HG03571 (cell line): Measurements from ENCODE around the gene ATP8B1.

Experiments
- ATAC-seq: cut with Tn5 transposase; IDR thresholded peaks from one replicate; pipeline ENCODE4 v1.9.1; 2021; ENCODE audit not compliant: unreplicated experiment

The ATP8B1 gene

GRCh38 chr18:57819671-57820460, 16.8 kb upstream of the ATP8B1 start:
- ATAC-seq = no peak

- ATAC-seq = no peak
Measured at GRCh38 chr18:57819119-57819518, 16.0 kb upstream of the ATP8B1 start.

GRCh38 chr18:57816208-57816954, 13.3 kb upstream of the ATP8B1 start:
- ATAC-seq = no peak

GRCh38 chr18:57814555-57814954, 11.4 kb upstream of the ATP8B1 start:
- ATAC-seq = no peak

- no peak for ATAC-seq
Measured at GRCh38 chr18:57813245-57813644, 10.1 kb upstream of the ATP8B1 start.

- ATAC-seq = no peak
Measured at GRCh38 chr18:57812126-57812477, 9.0 kb upstream of the ATP8B1 start.

- ATAC-seq = no peak
Measured at GRCh38 chr18:57811477-57812125, 8.5 kb upstream of the ATP8B1 start.

GRCh38 chr18:57809190-57809589, 6.1 kb upstream of the ATP8B1 start:
- ATAC-seq = no peak

GRCh38 chr18:57807336-57808117, 4.4 kb upstream of the ATP8B1 start:
- ATAC-seq = no peak

- ATAC-seq = no peak
Measured at GRCh38 chr18:57806978-57807285, 3.8 kb upstream of the ATP8B1 start.

- ATAC-seq = no peak
Measured at GRCh38 chr18:57806201-57806977, 3.3 kb upstream of the ATP8B1 start.

GRCh38 chr18:57805117-57805516, 2.0 kb upstream of the ATP8B1 start:
- no peak for ATAC-seq

GRCh38 chr18:57804557-57804956, 1.4 kb upstream of the ATP8B1 start:
- ATAC-seq = no peak

- ATAC-seq = no peak
Measured at GRCh38 chr18:57802213-57803102, 657 bp downstream of the ATP8B1 start.

GRCh38 chr18:57801761-57802212, 1.3 kb downstream of the ATP8B1 start:
- ATAC-seq = no peak

- no peak for ATAC-seq
Measured at GRCh38 chr18:57801325-57801724, 1.8 kb downstream of the ATP8B1 start.

- ATAC-seq = no peak
Measured at GRCh38 chr18:57798713-57799373, 4.3 kb downstream of the ATP8B1 start.

GRCh38 chr18:57797209-57797651, 5.9 kb downstream of the ATP8B1 start:
- no peak for ATAC-seq
